AG09309 (cell line): Measurements from ENCODE around the gene RARS1.

ENCODE experiments used
- DNase-seq: peaks from one replicate; pipeline ENCODE4 v3.0.0-alpha.2; 2010; ENCODE audit warnings: low read depth
- H3K4me3 ChIP-seq: 2 replicates; pipeline ENCODE4 v1.5.1; 2011; ENCODE audit warnings: mild to moderate bottlenecking, low read depth, low read length, moderate library complexity; ENCODE audit not compliant: control insufficient read depth
- TF ChIP-seq, protein P1 (sequence below): IDR thresholded peaks from 2 replicates; pipeline ENCODE4 v1.5.1; 2011; ENCODE audit warnings: mild to moderate bottlenecking, low read depth, low read length, inconsistent platforms; ENCODE audit not compliant: insufficient read depth, control insufficient read depth; ENCODE audit errors: missing control alignments

The RARS1 gene

DNA sequence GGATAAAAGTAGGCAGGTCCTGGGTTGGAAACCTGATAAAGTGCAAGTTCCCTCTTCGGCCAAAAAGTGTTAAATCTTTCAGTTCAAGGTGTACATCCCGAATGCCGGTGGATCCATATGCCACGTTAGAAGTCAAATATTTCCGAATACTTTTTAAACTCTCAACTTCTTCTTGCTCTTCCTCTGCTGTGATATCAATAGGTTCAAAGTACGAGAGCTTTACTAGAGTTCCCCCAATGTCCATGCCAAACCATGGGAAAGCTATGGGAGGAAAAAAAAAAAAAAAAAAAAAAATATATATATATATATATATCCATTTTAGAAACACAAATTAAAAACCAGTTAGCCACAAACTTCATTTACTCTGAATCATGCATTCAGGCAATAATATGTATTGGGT, 82.5 kb downstream of the RARS1 start:
- TF ChIP-seq, protein P1, sequence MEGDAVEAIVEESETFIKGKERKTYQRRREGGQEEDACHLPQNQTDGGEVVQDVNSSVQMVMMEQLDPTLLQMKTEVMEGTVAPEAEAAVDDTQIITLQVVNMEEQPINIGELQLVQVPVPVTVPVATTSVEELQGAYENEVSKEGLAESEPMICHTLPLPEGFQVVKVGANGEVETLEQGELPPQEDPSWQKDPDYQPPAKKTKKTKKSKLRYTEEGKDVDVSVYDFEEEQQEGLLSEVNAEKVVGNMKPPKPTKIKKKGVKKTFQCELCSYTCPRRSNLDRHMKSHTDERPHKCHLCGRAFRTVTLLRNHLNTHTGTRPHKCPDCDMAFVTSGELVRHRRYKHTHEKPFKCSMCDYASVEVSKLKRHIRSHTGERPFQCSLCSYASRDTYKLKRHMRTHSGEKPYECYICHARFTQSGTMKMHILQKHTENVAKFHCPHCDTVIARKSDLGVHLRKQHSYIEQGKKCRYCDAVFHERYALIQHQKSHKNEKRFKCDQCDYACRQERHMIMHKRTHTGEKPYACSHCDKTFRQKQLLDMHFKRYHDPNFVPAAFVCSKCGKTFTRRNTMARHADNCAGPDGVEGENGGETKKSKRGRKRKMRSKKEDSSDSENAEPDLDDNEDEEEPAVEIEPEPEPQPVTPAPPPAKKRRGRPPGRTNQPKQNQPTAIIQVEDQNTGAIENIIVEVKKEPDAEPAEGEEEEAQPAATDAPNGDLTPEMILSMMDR, result no peak
- H3K4me3 ChIP-seq, result no peak overlapping the region
- no peak for DNase-seq
